CD1c-positive myeloid dendritic cell (primary cell): ENCODE data around the gene DCAF8.
"Not testable (repeated sequence)": the region's sequence is repeated elsewhere in the genome, so short reads cannot be mapped to it uniquely, and the experiment has no call there.

Experiments used
- DNase-seq: peaks from one replicate; pipeline ENCODE4 v3.0.0-alpha.2; 2016; ENCODE audit errors: extremely low spot score

The DCAF8 gene

GRCh38 chr1:160261893-160262794 lies at the start of gene DCAF8:
Gene DCAF8 (minus strand): TSS chr1:160262549. CDS start chr1:160244008, 18,541 bp downstream.
- DNase-seq, result peak; percentile 100

GRCh38 chr1:160309571-160309970 lies 47.2 kb upstream of the DCAF8 start:
- peak; percentile 16 for DNase-seq

- no peak for DNase-seq
Observed at GRCh38 chr1:160309185-160309557, 46.8 kb upstream of the DCAF8 start.

- DNase-seq, result no peak
Observed at GRCh38 chr1:160308451-160309184, 46.3 kb upstream of the DCAF8 start.

GRCh38 chr1:160307118-160307791 lies 44.9 kb upstream of the DCAF8 start:
- no peak for DNase-seq

- no peak for DNase-seq
Observed at GRCh38 chr1:160300173-160300572, 37.8 kb upstream of the DCAF8 start.

GRCh38 chr1:160296036-160296435 lies 33.7 kb upstream of the DCAF8 start:
- no peak for DNase-seq

- DNase-seq, result no peak
Observed at GRCh38 chr1:160293020-160293968, 30.9 kb upstream of the DCAF8 start.

- peak; percentile 64 for DNase-seq
Observed at GRCh38 chr1:160291248-160292220, 29.2 kb upstream of the DCAF8 start.

GRCh38 chr1:160287769-160288168 lies 25.4 kb upstream of the DCAF8 start:
- not testable (repeated sequence) for DNase-seq

- no peak for DNase-seq
Observed at GRCh38 chr1:160285506-160285905, 23.2 kb upstream of the DCAF8 start.

- peak; percentile 93 for DNase-seq
Observed at GRCh38 chr1:160284782-160285344, 22.5 kb upstream of the DCAF8 start, which contains the start of gene PEX19. Gene PEX19 (minus strand): TSS chr1:160285133. CDS start chr1:160285124, 9 bp downstream.

GRCh38 chr1:160284220-160284781 lies 22.0 kb upstream of the DCAF8 start:
- DNase-seq, result peak; percentile 88

GRCh38 chr1:160282807-160283206 lies 20.5 kb upstream of the DCAF8 start:
- no peak for DNase-seq

GRCh38 chr1:160277987-160278386 lies 15.6 kb upstream of the DCAF8 start:
- DNase-seq, result no peak

GRCh38 chr1:160277330-160277729 lies 15.0 kb upstream of the DCAF8 start:
- DNase-seq, result no peak

GRCh38 chr1:160271025-160271424 lies 8.7 kb upstream of the DCAF8 start:
- no peak for DNase-seq

GRCh38 chr1:160267284-160267991 lies 5.1 kb upstream of the DCAF8 start:
- no peak for DNase-seq
